ENCODE measurements around the gene RBM10. TPM values are rescaled to one million over a fixed set of nuclear protein-coding genes. Genes with fewer than 3 reads are reported as not detected.

Gene RBM10
- polyA plus RNA-seq, 1 experiment = 19.6 TPM

- POLR2A ChIA-PET = no interaction called here
- no peak overlapping the region for H3K4me3 ChIP-seq (ENCODE audit: low read depth, low read length)
- TF ChIP-seq CTCF (IDR thresholded peaks at IDR 0.05; ENCODE audit: low read depth, low read length) = no peak
- DNase-seq (ENCODE audit: low read depth, low spot score) = no peak
- CTCF ChIA-PET = no interaction called here
- H3K27me3 ChIP-seq (ENCODE audit: control insufficient read depth, insufficient read depth, low read length) = no peaks in the 10 kb centered on the region
- H3K9me3 ChIP-seq (ENCODE audit: control insufficient read depth, insufficient read depth, low read length) = no peaks in the 10 kb centered on the region
- H3K27ac ChIP-seq (ENCODE audit: low read depth, low read length) = no peak overlapping the region
Observed at GRCh38 chrX:47222751-47223350, 77.8 kb downstream of the RBM10 start.

- Histone ChIP-seq H3K27ac (ENCODE audit: low read depth, low read length) (no peak overlapping the region), H3K27me3 (ENCODE audit: control insufficient read depth, insufficient read depth, low read length) (no peaks in the 10 kb centered on the region), H3K4me3 (ENCODE audit: low read depth, low read length) (no peak overlapping the region), H3K9me3 (ENCODE audit: control insufficient read depth, insufficient read depth, low read length) (no peaks in the 10 kb centered on the region)
- POLR2A ChIA-PET = no interaction called here
- no peak for TF ChIP-seq CTCF (IDR thresholded peaks at IDR 0.05; ENCODE audit: low read depth, low read length)
- CTCF ChIA-PET = no interaction called here
- DNase-seq (ENCODE audit: low read depth, low spot score) = no peak
Observed at GRCh38 chrX:47223476-47224250, 78.6 kb downstream of the RBM10 start.

- H3K4me3 ChIP-seq (ENCODE audit: low read depth, low read length) = no peak overlapping the region
- H3K27me3 ChIP-seq (ENCODE audit: control insufficient read depth, insufficient read depth, low read length) = no peaks in the 10 kb centered on the region
- H3K27ac ChIP-seq (ENCODE audit: low read depth, low read length) = no peak overlapping the region
- DNase-seq (ENCODE audit: low read depth, low spot score) = no peak
- ChIA-PET CTCF (no interaction called here), POLR2A (no interaction called here)
- H3K9me3 ChIP-seq (ENCODE audit: control insufficient read depth, insufficient read depth, low read length) = no peaks in the 10 kb centered on the region
- no peak for TF ChIP-seq CTCF (IDR thresholded peaks at IDR 0.05; ENCODE audit: low read depth, low read length)
Observed at GRCh38 chrX:47224266-47224895, 79.4 kb downstream of the RBM10 start.

GRCh38 chrX:47224896-47225290, 79.9 kb downstream of the RBM10 start:
- Histone ChIP-seq H3K4me3 (ENCODE audit: low read depth, low read length) (no peak overlapping the region), H3K27ac (ENCODE audit: low read depth, low read length) (no peak overlapping the region), H3K27me3 (ENCODE audit: control insufficient read depth, insufficient read depth, low read length) (no peaks in the 10 kb centered on the region), H3K9me3 (ENCODE audit: control insufficient read depth, insufficient read depth, low read length) (no peaks in the 10 kb centered on the region)
- no peak for DNase-seq (ENCODE audit: low read depth, low spot score)
- no peak for TF ChIP-seq CTCF (IDR thresholded peaks at IDR 0.05; ENCODE audit: low read depth, low read length)
- CTCF ChIA-PET = no interaction called here
- POLR2A ChIA-PET = no interaction called here

- POLR2A ChIA-PET = no interaction called here
Observed at GRCh38 chrX:47226071-47226470, 81.0 kb downstream of the RBM10 start.

More at GRCh38 chrX:47226071-47226470, 81.0 kb downstream of the RBM10 start:
- no peaks in the 10 kb centered on the region for H3K9me3 ChIP-seq (ENCODE audit: control insufficient read depth, insufficient read depth, low read length)
- DNase-seq (ENCODE audit: low read depth, low spot score) = no peak
- H3K27ac ChIP-seq (ENCODE audit: low read depth, low read length) = no peak overlapping the region
- H3K27me3 ChIP-seq (ENCODE audit: control insufficient read depth, insufficient read depth, low read length) = no peaks in the 10 kb centered on the region
- no peak overlapping the region for H3K4me3 ChIP-seq (ENCODE audit: low read depth, low read length)
- CTCF ChIA-PET = no interaction called here
- no peak for TF ChIP-seq CTCF (IDR thresholded peaks at IDR 0.05; ENCODE audit: low read depth, low read length)
